DMS 273 (cell line): ENCODE measurements around the gene PCSK6.
A peak's percentile ranks its signal among the peaks of the same experiment; 100 is the strongest.

Experiments used
- DNase-seq: peaks from one replicate; lab custom pipeline; 2025; ENCODE audit not compliant: unreplicated experiment; lab: John Stamatoyannopoulos, UW

The PCSK6 gene

GRCh38 chr15:101314336-101315125 lies 175.0 kb downstream of the PCSK6 start:
- no peak for DNase-seq

GRCh38 chr15:101313041-101313761 lies 176.3 kb downstream of the PCSK6 start:
- DNase-seq = no peak

DNA sequence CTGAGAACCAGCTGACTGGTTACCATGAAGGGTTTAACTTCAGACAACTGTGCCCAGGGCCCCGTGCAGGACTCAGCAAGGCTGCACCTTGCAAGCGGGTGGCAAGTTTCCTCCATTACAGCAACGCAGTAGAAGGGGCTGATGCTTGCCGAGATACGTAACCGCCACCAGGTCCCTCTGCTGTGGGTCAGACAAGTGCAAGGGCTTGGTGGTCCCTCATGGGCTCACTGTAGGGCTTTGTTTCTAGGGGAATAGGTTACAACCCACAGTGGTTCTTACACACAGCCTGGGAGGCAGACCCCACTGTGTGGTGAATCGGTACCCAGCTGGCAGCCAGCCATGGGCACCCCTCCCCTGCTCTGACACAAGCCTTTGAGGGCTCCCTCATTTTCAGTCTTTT lies 179.0 kb downstream of the PCSK6 start:
- DNase-seq = no peak

DNA sequence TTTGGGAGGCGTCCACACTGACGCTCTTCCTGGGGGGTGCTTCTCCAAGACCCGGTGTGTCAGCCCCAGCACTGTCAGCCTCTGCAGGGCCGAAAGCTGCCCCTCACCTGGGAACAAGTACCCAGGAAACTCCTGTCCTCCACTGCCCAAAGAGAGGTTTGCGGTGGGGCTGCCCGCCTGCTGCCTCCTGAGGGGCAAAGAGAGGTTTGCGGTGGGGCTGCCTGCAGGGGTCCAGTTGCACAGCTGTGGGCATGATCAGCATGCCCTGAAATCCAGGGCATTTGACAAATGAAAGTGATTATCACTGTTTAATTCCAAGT lies 179.4 kb downstream of the PCSK6 start:
- no peak for DNase-seq

- DNase-seq = no peak
These were observed 179.9 kb downstream of the PCSK6 start for GRCh38 chr15:101309436-101310160.

GRCh38 chr15:101308604-101309435 lies 180.7 kb downstream of the PCSK6 start:
- DNase-seq = no peak

DNA sequence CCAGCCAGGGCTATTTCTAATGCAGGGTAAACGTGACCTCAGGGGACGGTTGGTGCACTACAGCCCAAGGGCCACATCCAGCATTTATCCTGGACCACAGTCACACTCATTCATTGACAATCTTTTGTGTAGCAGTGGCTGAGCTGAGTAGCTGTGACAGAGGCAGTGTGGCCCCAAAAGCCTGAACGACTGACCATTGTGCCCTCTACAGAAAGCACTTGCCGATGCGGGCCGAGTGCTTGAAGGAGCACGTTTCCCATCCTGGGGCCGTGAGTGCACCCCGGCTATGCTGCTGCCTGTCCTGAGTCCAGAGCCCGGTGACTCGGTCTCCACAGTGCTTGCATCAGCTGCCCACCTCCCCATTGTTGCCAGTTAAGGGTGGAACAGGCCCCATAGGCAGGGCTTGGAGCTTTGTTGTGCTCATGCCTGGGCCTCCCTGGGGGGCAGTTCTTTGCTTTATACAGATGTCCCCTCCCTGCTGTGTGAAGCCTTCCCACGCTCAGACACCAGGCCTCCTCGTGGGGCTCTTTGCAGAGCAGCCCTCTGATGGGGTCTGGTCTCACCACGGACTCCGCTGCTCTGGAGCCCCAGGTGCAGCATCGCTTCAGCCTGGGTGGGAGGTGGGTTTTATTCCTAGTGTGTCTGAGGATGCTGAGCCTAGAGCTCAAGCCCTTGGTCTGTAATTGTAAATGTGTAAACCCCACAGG lies 181.5 kb downstream of the PCSK6 start:
- DNase-seq = no peak

DNA sequence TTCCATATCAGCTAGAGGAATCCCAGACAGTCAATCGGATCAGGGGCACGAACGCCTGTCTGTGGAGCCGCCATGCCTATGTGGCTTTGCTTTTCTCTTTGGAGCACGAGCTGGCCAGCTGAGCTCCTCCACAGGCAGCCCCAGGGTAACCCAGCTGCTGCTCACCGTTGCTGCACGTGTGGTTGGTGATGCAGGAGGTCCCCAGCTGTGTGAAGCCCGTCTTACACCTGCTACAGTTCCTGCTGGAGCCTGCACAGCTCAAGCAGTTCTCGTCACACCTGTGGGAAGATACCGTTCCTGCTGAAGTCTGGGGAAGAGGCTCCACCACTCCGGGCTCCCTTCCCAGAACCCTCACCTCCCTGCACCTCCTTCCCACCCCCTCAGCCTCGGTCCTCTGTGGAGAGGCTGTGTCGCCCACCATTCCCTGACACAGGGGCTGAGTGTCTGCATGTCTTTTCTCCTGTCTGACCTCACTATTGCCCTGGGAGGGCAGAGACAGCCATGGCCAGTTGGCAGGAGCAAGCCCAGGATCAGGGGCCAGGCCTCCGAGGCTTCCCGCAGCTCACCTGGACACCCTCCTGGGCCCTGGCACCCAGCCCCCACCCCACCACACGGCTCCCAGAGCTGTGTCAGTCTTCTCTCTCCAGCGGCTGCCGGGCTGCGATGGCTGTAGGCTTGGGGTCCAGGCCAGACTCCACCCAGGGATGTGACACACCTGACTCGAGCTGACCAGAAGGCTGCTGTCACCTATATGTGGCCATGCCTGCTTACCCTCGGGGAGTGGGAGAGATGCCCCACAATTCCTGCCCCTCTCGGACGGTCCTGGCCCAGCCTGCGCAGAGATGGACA lies 182.2 kb downstream of the PCSK6 start:
- no peak for DNase-seq

GRCh38 chr15:101306341-101307047 lies 183.0 kb downstream of the PCSK6 start:
- DNase-seq = no peak

DNA sequence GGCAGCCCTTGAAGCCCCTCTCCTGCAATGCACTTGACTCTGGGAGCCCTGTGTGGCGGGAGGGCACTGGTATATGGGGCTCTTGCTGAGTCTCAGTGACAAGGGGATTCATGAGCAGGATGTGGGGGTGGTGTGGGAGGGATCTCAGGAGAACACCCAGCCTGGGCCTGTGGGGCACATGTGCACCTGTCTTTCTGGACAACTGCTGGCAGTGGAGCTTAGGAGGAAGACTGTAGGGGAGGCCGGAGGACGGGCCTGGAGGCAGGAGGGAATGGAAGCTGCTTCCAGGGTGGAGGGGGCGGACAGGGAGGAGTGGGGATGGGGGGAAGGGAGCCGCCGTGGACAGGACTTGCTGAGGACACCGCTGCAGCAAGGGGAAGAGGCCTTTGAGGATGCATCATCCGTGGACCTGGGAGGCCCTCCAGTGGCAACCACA lies 183.7 kb downstream of the PCSK6 start:
- DNase-seq = no peak

DNA sequence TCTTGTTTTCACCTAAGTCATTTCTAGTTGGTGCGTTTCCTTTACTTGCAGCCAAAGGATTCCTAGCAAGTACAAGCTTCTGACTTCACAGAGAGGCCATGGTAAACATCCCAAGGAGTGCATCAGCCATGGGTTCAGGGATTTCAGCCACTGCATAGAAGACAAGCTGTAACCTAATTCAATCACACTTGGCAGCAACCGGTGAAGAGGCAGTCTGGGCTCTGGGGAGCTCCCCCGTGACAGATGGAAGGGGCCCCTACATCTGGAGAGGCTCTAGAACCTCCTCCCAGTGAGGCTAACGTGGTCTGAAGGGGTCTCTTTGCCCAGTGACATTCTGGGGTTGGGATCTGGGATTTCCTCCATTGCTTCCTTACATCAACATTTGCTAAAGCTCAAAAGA lies 186.1 kb downstream of the PCSK6 start:
- peak; percentile 8 for DNase-seq

GRCh38 chr15:101296418-101297405 lies 192.8 kb downstream of the PCSK6 start:
- DNase-seq = no peak

- peak; percentile 49 for DNase-seq
These were observed 193.8 kb downstream of the PCSK6 start for GRCh38 chr15:101295607-101296161.

DNA sequence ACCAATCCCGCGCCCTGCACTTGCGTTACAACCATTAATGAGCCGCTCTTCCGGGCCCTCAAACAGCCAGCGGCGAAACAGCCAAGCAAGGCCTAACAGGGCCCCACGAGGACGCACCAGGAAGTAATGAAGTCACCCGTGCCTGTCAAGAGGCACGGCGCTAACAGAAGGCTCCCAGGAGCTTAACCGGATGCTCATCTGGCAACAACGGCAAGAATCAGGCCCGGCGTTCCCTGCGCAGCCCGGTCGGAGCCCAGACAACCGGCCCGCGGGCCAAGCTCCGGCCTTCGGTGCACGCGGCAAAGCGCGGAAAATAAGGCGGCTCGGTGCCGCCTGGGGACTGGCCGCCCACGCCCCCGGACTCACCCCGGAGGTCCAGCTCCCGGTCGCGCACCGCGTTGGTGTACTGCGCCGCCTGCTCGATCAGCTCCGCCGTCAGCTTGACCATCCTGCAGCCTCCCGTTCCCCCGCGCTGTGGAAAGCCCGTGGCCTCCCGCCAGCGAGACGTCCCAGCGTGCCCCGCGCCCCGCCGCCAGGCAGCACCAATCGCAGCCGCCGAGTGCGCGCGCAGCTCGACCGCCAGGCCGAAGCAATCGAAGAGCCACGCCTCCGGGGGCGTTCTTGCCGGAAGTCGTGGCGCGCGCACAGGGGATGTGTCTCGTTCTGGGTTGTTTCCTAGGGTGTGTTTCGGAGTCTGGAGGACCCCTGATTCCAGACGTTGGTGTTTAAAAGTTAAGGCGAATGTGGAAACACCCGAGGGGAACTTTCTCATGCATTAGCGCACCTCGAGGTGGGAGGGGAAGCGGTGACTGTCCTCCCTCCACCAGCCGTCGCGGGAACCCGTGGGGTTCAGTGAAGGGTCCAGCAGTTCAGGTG lies 194.5 kb downstream of the PCSK6 start, which contains the start of gene SNRPA1:
Gene SNRPA1, minus strand, starts transcription at position 518 of the 876 bp plus-strand sequence. Its CDS starts 70 bp downstream, at position 448.
- peak; percentile 97 for DNase-seq

DNA sequence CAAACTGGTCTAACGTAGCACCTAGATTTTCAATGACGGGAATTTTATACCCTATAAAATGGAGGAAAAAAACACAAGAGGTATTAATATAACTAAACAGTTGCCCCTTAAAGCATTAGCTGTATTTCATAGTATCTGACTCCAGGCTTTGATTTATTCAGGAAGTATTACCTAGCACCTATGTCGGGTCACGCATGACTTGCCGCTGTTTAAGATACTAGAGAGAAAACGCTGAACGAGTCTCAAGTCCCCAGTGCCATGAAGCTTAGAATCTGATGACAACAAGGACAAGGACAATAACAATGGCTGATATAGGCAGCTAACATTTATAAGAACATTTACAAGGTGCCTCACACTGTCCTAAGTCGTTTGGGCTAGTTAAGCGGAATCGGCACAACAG lies 196.4 kb downstream of the PCSK6 start:
- no peak for DNase-seq

GRCh38 chr15:101288905-101289513 lies 200.5 kb downstream of the PCSK6 start:
- peak; percentile 73 for DNase-seq
